NCI-H345 (cell line): ENCODE results near the gene INO80.

Experiments used
- DNase-seq: peaks from one replicate; lab custom pipeline; 2025; lab: John Stamatoyannopoulos, UW

Gene INO80

GRCh38 chr15:40944510-40945296 is 171.4 kb downstream of the INO80 start:
- DNase-seq = no peak

DNA sequence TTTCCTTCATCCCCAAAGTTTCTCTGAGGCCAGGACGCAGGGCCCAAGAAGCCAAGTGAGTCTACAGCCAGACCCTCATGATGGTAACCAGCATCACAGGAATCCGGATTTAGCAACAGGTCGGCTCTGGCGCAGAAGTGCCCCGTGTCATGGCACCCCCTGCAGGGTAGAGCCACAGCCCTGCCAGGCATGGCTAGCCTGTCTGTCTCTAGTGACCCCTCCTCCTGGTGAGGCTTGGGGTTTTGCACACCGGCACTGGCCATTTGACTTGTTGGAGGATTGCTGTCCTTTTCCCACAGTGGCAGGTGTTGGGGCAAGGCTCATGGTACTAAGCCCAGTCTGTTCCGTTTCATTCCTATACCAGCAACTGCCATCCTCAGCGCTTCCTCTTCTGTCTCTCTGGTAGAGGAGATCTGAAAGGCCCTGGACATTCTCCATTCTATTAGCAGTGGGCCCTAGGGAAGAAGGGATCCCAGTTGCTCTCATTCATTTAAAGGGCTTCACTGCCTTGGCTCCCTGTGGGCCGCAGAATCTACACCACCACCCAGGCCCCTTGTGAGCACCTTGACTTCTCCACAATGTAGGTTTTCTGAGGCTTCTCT is 172.2 kb downstream of the INO80 start:
- no peak for DNase-seq

DNA sequence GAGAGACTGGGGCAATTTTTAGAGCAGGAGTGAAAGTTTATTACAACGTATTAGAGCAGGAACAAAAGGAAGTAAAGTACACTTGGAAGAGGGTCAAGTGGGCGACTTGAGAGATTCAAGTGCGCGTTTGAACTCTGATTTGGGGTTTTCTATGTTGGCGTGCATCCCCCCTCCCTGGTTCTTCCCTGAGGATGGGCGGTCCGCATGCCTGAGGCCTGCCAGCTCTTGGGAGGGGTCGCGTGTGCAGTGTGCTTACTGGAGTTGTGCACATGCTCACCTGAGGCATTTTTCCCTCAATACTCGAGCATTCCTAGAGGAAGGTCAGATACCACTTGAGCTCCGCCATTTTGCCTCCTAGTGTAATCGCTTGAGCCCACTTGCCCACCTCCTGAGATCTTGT is 173.2 kb downstream of the INO80 start:
- DNase-seq = no peak

DNA sequence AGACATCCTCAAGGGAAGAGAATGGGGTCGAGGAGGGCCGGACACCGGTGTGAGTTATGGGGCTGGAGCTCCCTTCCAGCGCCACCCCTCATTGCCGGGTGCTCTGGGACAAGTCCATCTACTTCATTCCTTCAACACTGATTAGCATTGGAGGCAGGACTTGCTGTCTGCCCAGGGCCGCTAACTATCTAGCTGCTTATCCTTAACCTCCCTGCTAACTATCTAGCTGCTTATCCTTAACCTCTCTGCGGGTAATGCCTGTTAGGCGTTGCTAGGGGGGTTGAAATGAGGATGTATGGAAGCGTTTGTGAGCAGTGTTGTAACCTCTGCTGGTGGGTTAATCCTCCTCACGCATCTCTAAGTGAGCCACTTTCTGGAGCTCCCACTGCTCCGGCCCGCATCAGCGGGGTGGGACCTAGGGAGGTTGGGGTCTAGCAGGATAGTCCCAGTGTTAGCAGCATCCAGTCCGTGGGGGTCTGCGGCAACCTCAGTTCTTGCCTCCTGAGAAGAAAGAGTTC is 173.7 kb downstream of the INO80 start:
- no peak for DNase-seq

DNA sequence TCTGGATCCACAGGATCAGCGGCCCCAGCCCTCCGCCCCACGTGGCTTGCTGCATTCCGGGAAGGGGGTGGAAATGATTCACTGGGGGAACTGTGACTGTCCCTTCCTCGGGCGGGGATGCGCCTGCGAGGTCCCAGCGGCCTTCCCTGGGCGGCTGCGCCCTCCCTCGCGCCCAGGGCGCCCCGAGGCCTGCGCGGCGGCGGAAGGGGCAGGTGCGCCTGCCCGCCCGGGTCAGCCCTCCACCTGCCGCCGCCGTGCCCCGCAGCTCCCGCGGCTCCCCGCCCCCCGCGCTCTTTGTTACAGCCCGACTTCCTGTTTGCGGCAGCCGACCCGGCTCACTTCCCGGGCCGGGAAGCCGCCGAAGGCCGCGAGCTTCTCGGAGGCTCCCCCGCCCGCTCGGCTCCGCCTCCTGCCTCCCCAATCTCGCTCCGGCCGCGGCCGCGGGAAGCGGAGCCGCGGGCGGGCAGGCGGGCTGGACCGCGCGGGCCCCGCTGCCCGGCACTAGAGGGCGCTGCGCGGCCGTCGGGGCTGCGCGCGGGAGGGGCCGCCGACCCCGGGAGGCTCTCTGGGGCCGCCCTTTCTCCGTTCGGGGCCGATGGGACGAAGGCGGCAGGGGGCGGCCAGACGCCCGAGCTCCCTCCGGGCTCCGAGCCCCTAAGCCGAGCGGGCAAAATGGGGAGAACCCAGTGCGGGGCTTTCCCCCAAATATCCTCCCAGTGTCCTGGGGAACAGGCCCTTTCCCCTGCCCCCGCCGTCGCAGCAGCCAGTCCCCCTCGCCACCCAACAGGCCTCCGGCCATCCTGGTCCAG is 174.3 kb downstream of the INO80 start:
- peak; percentile 59 for DNase-seq

- no peak for DNase-seq
Measured at GRCh38 chr15:40941068-40941527, 175.0 kb downstream of the INO80 start.

DNA sequence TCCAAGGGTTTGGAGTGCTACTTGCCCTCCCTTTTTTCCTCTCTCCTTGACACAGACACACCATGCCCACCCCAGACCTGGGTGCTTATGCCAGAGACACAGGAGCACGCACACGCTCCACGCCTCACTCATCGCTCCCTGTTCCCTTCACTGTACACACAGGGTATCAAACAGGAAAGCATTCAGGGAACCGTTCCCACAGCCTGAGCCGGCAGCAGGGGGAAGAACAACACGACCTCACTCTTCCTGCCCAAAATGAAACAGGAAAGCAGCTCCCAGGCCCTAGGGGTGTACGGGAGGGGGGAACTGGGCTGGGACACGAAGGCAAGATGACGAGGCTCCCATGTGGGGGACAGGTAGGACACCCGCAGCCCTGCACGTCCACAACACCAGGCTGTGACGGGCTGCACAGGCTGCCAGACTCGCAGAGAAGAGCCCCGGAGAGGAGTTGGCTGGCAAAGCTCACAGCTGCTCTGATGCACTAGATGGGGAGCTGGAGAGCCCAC is 175.7 kb downstream of the INO80 start:
- DNase-seq = no peak

DNA sequence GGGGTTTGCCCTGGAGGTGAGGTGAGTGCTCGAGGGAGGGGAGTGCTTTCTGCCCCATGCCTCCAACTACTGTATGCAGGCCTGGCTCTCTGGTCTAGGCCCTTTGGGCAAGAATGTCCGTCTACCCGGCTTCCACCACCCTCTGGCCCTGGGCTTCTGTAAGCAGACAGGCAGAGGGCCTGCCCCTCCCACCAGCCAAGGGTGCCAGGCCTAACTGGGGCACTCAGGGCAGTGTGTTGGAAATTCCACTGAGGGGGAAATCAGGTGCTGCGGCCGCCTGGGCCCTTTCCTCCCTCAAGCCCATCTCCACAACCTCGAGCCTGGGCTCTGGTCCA is 177.6 kb downstream of the INO80 start:
- no peak for DNase-seq

DNA sequence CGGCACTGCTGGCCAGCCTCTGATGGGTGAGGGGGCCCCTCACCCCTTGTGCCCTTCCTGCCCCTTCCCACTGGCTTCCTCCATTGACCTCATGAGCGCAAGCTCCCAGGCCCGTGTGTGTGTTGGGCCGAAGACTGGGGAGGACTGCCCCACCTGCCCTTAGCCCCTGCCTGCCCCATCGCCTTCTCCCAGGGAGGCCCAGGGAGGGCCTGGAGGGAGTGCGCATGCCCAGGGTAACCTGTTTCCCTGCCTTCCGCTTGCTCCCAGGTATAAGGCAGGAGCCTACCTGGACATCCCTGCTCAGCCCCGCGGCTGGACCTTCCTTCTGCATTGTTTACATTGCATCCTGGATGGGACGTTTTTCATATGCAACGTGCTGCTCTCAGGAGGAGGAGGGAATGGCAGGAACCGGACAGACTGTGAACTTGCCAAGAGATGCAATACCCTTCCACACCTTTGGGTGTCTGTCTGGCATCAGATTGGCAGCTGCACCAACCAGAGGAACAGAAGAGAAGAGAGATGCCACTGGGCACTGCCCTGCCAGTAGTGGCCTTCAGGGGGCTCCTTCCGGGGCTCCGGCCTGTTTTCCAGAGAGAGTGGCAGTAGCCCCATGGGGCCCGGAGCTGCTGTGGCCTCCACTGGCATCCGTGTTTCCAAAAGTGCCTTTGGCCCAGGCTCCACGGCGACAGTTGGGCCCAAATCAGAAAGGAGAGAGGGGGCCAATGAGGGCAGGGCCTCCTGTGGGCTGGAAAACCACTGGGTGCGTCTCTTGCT is 178.1 kb downstream of the INO80 start:
- DNase-seq = no peak

GRCh38 chr15:40936709-40937666 is 179.1 kb downstream of the INO80 start:
- no peak for DNase-seq

DNA sequence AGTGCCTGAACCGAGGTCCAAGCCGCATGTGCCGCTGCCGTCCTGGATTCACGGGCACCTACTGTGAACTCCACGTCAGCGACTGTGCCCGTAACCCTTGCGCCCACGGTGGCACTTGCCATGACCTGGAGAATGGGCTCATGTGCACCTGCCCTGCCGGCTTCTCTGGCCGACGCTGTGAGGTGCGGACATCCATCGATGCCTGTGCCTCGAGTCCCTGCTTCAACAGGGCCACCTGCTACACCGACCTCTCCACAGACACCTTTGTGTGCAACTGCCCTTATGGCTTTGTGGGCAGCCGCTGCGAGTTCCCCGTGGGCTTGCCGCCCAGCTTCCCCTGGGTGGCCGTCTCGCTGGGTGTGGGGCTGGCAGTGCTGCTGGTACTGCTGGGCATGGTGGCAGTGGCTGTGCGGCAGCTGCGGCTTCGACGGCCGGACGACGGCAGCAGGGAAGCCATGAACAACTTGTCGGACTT is 179.8 kb downstream of the INO80 start:
- DNase-seq = no peak

- no peak for DNase-seq
Measured at GRCh38 chr15:40934457-40934856, 181.6 kb downstream of the INO80 start.

- no peak for DNase-seq
Measured at GRCh38 chr15:40933517-40933902, 182.6 kb downstream of the INO80 start.

DNA sequence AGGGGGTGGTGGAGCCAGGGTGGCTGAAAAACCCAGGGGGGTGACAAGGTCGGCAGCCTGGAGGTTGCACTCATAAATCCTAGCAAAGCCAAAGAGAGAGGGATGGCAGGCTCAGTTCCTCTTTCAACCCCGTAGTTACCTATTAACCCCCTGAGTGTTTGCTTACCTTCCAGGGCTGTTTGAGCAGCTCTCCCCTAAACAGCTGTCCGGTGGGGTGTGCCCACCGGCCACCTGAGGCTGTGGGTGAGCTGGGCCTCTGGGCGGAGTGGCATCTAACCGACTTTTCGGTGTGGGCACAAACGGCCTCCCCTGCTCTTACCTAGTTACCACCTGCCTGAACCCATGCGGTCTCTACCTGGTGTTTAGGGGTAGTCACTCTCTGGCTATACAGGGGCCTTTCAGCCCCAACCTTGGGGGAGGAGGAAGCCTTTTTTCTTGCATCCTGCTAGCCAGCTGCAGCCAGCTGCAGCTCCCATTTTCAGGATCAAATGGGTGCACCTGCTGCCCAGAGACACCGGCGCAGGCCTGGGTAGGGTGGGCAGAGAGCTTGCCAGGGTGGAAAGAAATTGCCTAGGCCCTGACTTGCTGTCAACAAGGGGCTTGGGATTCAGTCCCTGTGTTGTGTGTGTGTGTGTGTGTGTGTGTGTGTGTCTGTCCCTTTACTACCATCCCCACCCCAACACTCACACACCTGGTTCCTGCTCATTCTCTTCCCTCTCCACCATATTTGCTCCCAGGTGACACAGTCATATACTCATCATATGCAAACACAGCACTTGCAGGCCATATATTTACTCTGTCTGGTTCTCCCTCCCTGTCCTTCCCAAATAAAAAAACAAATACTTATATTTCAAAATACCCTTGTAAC is 183.2 kb downstream of the INO80 start:
- peak; percentile 17 for DNase-seq

DNA sequence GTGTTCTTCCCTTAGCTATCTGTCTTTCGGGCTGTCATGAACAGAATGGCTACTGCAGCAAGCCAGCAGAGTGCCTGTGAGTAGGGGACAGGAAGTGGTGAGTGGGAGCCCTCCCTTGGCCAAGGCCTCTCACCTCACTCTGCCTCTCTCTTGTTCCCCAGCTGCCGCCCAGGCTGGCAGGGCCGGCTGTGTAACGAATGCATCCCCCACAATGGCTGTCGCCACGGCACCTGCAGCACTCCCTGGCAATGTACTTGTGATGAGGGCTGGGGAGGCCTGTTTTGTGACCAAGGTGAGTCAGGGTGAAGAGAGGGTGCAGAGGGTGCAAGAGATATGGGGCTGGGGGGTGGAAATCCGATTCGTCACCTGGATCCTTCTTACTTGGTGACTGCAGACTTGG is 183.9 kb downstream of the INO80 start:
- peak; percentile 40 for DNase-seq

GRCh38 chr15:40931300-40932142 is 184.6 kb downstream of the INO80 start:
- no peak for DNase-seq

- peak; percentile 46 for DNase-seq
Measured at GRCh38 chr15:40930430-40931299, 185.4 kb downstream of the INO80 start.
